Vagina (tissue), 2 donors: ENCODE measurements around the gene MSL2. TPM values are rescaled to one million over a fixed set of nuclear protein-coding genes. Genes with fewer than 3 reads are reported as not detected.
"Not testable (repeated sequence)": the region's sequence is repeated elsewhere in the genome, so short reads cannot be mapped to it uniquely, and the experiment has no call there.

Experiments used
- DNase-seq, 2 donors: peaks; one replicate each; pipeline ENCODE4 v3.0.0-alpha.2; 2017; ENCODE audit errors: extremely low spot score in 2 of 2
- H3K27ac ChIP-seq: fragments of 200-600 bp; sonication (generic); one replicate; pipeline ENCODE4 v1.5.1; 2019
- H3K27me3 ChIP-seq: fragments of 200-600 bp; sonication (generic); one replicate; pipeline ENCODE4 v1.5.1; 2019
- H3K36me3 ChIP-seq, 2 donors: fragments of 200-600 bp; sonication (generic); one replicate each; pipeline ENCODE4 v1.5.1; 2017 to 2019
- H3K4me1 ChIP-seq: fragments of 200-600 bp; sonication (generic); one replicate; pipeline ENCODE4 v1.5.1; 2019
- H3K4me3 ChIP-seq, 2 donors: fragments of 200-600 bp; sonication (generic); 1 replicate in 1 of 2; 2 replicates in 1 of 2; pipeline ENCODE4 v1.5.1; 2016 to 2019
- H3K9me3 ChIP-seq: fragments of 200-600 bp; sonication (generic); one replicate; pipeline ENCODE4 v1.5.1; 2019
- CTCF ChIP-seq, 3 experiments: fragments of 450-650 bp in 2 of 3; fragments of 200-600 bp in 1 of 3; sonication (generic) in 1 of 3; IDR thresholded peaks; one replicate each; pipeline ENCODE4 v1.5.1; 2017 to 2019; ENCODE audit warnings: antibody characterized with exemption in 3 of 3, mild to moderate bottlenecking in 2 of 3, moderate library complexity in 2 of 3
- POLR2A ChIP-seq, 2 donors: fragments of 450-650 bp; IDR thresholded peaks; one replicate each; pipeline ENCODE4 v1.6.1; 2017; ENCODE audit warnings: antibody characterized with exemption in 2 of 2, mild to moderate bottlenecking in 2 of 2, moderate library complexity in 2 of 2
- POLR2AphosphoS5 ChIP-seq, 2 donors: sonication (generic); formaldehyde crosslinking; IDR thresholded peaks; one replicate each; pipeline ENCODE4 v1.9.0; 2017; ENCODE audit warnings: antibody characterized with exemption in 2 of 2, mild to moderate bottlenecking in 2 of 2, low read depth in 1 of 2; ENCODE audit not compliant: insufficient read depth in 1 of 2
- intact Hi-C: fragments of 100-400 bp; cut with DNase I; formaldehyde crosslinking; loops from one replicate; pipeline ENCODE4 v1.15.1; 2023
- total RNA-seq: library from RNA; depleted of rRNA; stranded (reverse); fragments of >200 nt; gene quantifications from one replicate; pipeline ENCODE4 v1.2.3, GENCODE V29; 2016

Gene MSL2
- total RNA-seq, 1 donor from 2014 or later: 18.7 TPM

- H3K4me3 ChIP-seq: no peak overlapping the region
- H3K4me1 ChIP-seq: no peaks in the 10 kb centered on the region
- H3K27me3 ChIP-seq: no peaks in the 10 kb centered on the region
- intact Hi-C loops: no loop called here
- no peaks in the 10 kb centered on the region for H3K9me3 ChIP-seq
- TF ChIP-seq CTCF (IDR thresholded peaks at IDR 0.05) (no peak), POLR2A (IDR thresholded peaks at IDR 0.05) (no peak), POLR2AphosphoS5 (IDR thresholded peaks at IDR 0.05; ENCODE audit: insufficient read depth in 1 of 2, low read depth in 1 of 2) (no peak)
- no peak overlapping the region for H3K27ac ChIP-seq
- no peak for DNase-seq
- H3K36me3 ChIP-seq: no peaks in the 10 kb centered on the region
Measured at GRCh38 chr3:136134091-136134490, 62.0 kb downstream of the MSL2 start.

- intact Hi-C loops, H3K36me3 ChIP-seq, H3K27ac ChIP-seq, H3K4me3 ChIP-seq, H3K4me1 ChIP-seq, H3K9me3 ChIP-seq, H3K27me3 ChIP-seq, DNase-seq: not testable (repeated sequence)
Measured at GRCh38 chr3:136131647-136132046, 64.5 kb downstream of the MSL2 start.

GRCh38 chr3:136122006-136122405 lies 74.1 kb downstream of the MSL2 start:
- TF ChIP-seq CTCF (IDR thresholded peaks at IDR 0.05): no peak
- TF ChIP-seq POLR2A (IDR thresholded peaks at IDR 0.05): no peak
- no peak for TF ChIP-seq POLR2AphosphoS5 (IDR thresholded peaks at IDR 0.05; ENCODE audit: insufficient read depth in 1 of 2, low read depth in 1 of 2)
- Histone ChIP-seq H3K27me3 (no peaks in the 10 kb centered on the region), H3K4me1 (no peaks in the 10 kb centered on the region), H3K4me3 (no peak overlapping the region), H3K36me3 (no peaks in the 10 kb centered on the region), H3K27ac (no peak overlapping the region), H3K9me3 (no peaks in the 10 kb centered on the region)
- intact Hi-C loops: no loop called here
- no peak for DNase-seq

GRCh38 chr3:136120373-136121348 lies 75.5 kb downstream of the MSL2 start:
- no peak for TF ChIP-seq CTCF (IDR thresholded peaks at IDR 0.05)
- no peak for TF ChIP-seq POLR2A (IDR thresholded peaks at IDR 0.05)
- TF ChIP-seq POLR2AphosphoS5 (IDR thresholded peaks at IDR 0.05; ENCODE audit: insufficient read depth in 1 of 2, low read depth in 1 of 2): no peak
- H3K27me3 ChIP-seq: no peaks in the 10 kb centered on the region
- no peaks in the 10 kb centered on the region for H3K36me3 ChIP-seq
- intact Hi-C loops: no loop called here
- no peak overlapping the region for H3K4me3 ChIP-seq
- H3K9me3 ChIP-seq: no peaks in the 10 kb centered on the region
- no peak overlapping the region for H3K27ac ChIP-seq
- DNase-seq: no peak
- no peaks in the 10 kb centered on the region for H3K4me1 ChIP-seq

GRCh38 chr3:136119783-136120182 lies 76.4 kb downstream of the MSL2 start:
- H3K4me1 ChIP-seq, H3K27me3 ChIP-seq, H3K9me3 ChIP-seq, intact Hi-C loops, H3K36me3 ChIP-seq, H3K27ac ChIP-seq, H3K4me3 ChIP-seq, DNase-seq: not testable (repeated sequence)

GRCh38 chr3:136119332-136119731 lies 76.8 kb downstream of the MSL2 start:
- H3K27ac ChIP-seq, H3K27me3 ChIP-seq, H3K9me3 ChIP-seq, H3K36me3 ChIP-seq, H3K4me1 ChIP-seq, DNase-seq, H3K4me3 ChIP-seq, intact Hi-C loops: not testable (repeated sequence)
